H9 (cell line): ENCODE measurements around the gene KRTAP5-7. TPM values are rescaled to one million over a fixed set of nuclear protein-coding genes. Genes with fewer than 3 reads are reported as not detected.

Source experiments
- DNase-seq: peaks from one replicate; pipeline ENCODE4 v3.0.0-alpha.2; 2017
- H2AFZ ChIP-seq: one replicate; pipeline ENCODE4 v1.6.1; 2013; ENCODE audit warnings: mild to moderate bottlenecking, low read length, control low read depth, moderate library complexity
- H2AK5ac ChIP-seq: 2 replicates; pipeline ENCODE4 v1.6.1; 2013; ENCODE audit warnings: low read length, control low read depth, mixed read lengths; ENCODE audit not compliant: insufficient read length
- H2BK120ac ChIP-seq: one replicate; pipeline ENCODE4 v1.6.1; 2013; ENCODE audit warnings: low read depth, mild to moderate bottlenecking, low read length, control low read depth, inconsistent platforms; ENCODE audit not compliant: poor library complexity, severe bottlenecking
- H2BK12ac ChIP-seq: 2 replicates; pipeline ENCODE4 v1.6.1; 2013; ENCODE audit warnings: low read length, control low read depth, mixed read lengths, low read depth; ENCODE audit not compliant: insufficient read length
- H2BK15ac ChIP-seq: 2 replicates; pipeline ENCODE4 v1.6.1; 2013; ENCODE audit warnings: low read depth, low read length, control low read depth
- H2BK20ac ChIP-seq: one replicate; pipeline ENCODE4 v1.6.1; 2013; ENCODE audit warnings: low read depth, mild to moderate bottlenecking, low read length, control low read depth, inconsistent platforms; ENCODE audit not compliant: poor library complexity, severe bottlenecking
- H2BK5ac ChIP-seq: 2 replicates; pipeline ENCODE4 v1.6.1; 2013; ENCODE audit warnings: low read length, control low read depth, mixed read lengths; ENCODE audit not compliant: insufficient read length
- H3K14ac ChIP-seq: 2 replicates; pipeline ENCODE4 v1.6.1; 2013; ENCODE audit warnings: low read length, control low read depth; ENCODE audit not compliant: insufficient read depth
- H3K18ac ChIP-seq: 2 replicates; pipeline ENCODE4 v1.6.1; 2013; ENCODE audit warnings: low read depth, mild to moderate bottlenecking, mixed read lengths, low read length, control low read depth; ENCODE audit not compliant: insufficient read length
- H3K23ac ChIP-seq: 2 replicates; pipeline ENCODE4 v1.6.1; 2013; ENCODE audit warnings: low read length, control low read depth, mixed read lengths, low read depth; ENCODE audit not compliant: insufficient read length
- H3K23me2 ChIP-seq: 2 replicates; pipeline ENCODE4 v1.6.1; 2013; ENCODE audit warnings: low read depth, mild to moderate bottlenecking, mixed read lengths, low read length, control low read depth; ENCODE audit not compliant: insufficient read length, poor library complexity, severe bottlenecking
- H3K27ac ChIP-seq: 2 replicates; pipeline ENCODE4 v1.5.1; 2013; ENCODE audit warnings: low read length, control low read depth, mixed read lengths, low read depth; ENCODE audit not compliant: insufficient read length
- H3K27me3 ChIP-seq: 2 replicates; pipeline ENCODE4 v1.6.1; 2013; ENCODE audit warnings: low read length, control low read depth, inconsistent platforms; ENCODE audit not compliant: insufficient read depth
- H3K4ac ChIP-seq: 2 replicates; pipeline ENCODE4 v1.6.1; 2013; ENCODE audit warnings: low read depth, mild to moderate bottlenecking, control low read depth, inconsistent platforms, low read length, moderate library complexity
- H3K4me1 ChIP-seq: 2 replicates; pipeline ENCODE4 v1.6.1; 2013; ENCODE audit warnings: low read length, control low read depth, inconsistent platforms; ENCODE audit not compliant: insufficient read depth
- H3K4me2 ChIP-seq: 2 replicates; pipeline ENCODE4 v1.6.1; 2013; ENCODE audit warnings: low read length, control low read depth, mixed read lengths; ENCODE audit not compliant: insufficient read length, insufficient read depth
- H3K56ac ChIP-seq: 2 replicates; pipeline ENCODE4 v1.6.1; 2013; ENCODE audit warnings: low read depth, mild to moderate bottlenecking, mixed read lengths, low read length, control low read depth; ENCODE audit not compliant: insufficient read length
- H3K79me1 ChIP-seq: 2 replicates; pipeline ENCODE4 v1.6.1; 2013; ENCODE audit warnings: low read depth, mild to moderate bottlenecking, moderate library complexity, low read length, control low read depth, inconsistent platforms; ENCODE audit not compliant: insufficient read depth, poor library complexity, severe bottlenecking
- H3K79me2 ChIP-seq: 2 replicates; pipeline ENCODE4 v1.6.1; 2013; ENCODE audit warnings: low read length, control low read depth, inconsistent platforms; ENCODE audit not compliant: insufficient read depth
- H3K9ac ChIP-seq: 2 replicates; pipeline ENCODE4 v1.6.1; 2013; ENCODE audit warnings: low read length, control low read depth, mixed read lengths; ENCODE audit not compliant: insufficient read length; ENCODE audit errors: extremely low read depth
- H3K9me3 ChIP-seq: one replicate; pipeline ENCODE4 v1.6.1; 2013; ENCODE audit warnings: low read depth, low read length, inconsistent platforms; ENCODE audit not compliant: control insufficient read depth
- H3T11ph ChIP-seq: one replicate; pipeline ENCODE4 v1.6.1; 2013; ENCODE audit warnings: mild to moderate bottlenecking, low read length, control low read depth, inconsistent platforms
- H4K20me1 ChIP-seq: one replicate; pipeline ENCODE4 v1.6.1; 2013; ENCODE audit not compliant: control insufficient read depth, insufficient read length, insufficient read depth
- H4K5ac ChIP-seq: 2 replicates; pipeline ENCODE4 v1.6.1; 2013; ENCODE audit warnings: low read depth, mild to moderate bottlenecking, mixed read lengths, low read length, control low read depth; ENCODE audit not compliant: insufficient read length
- H4K8ac ChIP-seq: replicated peaks from 2 replicates; pipeline ENCODE4 v1.6.1; 2013; ENCODE audit warnings: low read length, control low read depth, mixed read lengths, low read depth; ENCODE audit not compliant: insufficient read length
- H4K91ac ChIP-seq: 2 replicates; pipeline ENCODE4 v1.6.1; 2013; ENCODE audit warnings: low read depth, mild to moderate bottlenecking, moderate library complexity, mixed read lengths, low read length, control low read depth; ENCODE audit not compliant: insufficient read length
- H3K27ac Mint-ChIP-seq, 3 experiments: 2 replicates in 2 of 3; 3 replicates in 1 of 3; pipeline ENCODE4 v1.8.0; 2020 to 2021; ENCODE audit warnings: mixed read lengths in 3 of 3, mild to moderate bottlenecking in 1 of 3, moderate library complexity in 1 of 3
- H3K27me3 Mint-ChIP-seq: 2 replicates; pipeline ENCODE4 v1.8.0; 2021; ENCODE audit warnings: low read depth, mild to moderate bottlenecking, moderate library complexity, mixed read lengths
- H3K36me3 Mint-ChIP-seq, 3 experiments: 2 replicates in 2 of 3; 3 replicates in 1 of 3; pipeline ENCODE4 v1.8.0; 2020 to 2021; ENCODE audit warnings: low read depth in 3 of 3, mixed read lengths in 3 of 3; ENCODE audit not compliant: insufficient read depth in 1 of 3
- H3K4me1 Mint-ChIP-seq, 2 experiments: 2 replicates each; pipeline ENCODE4 v1.8.0; 2020; ENCODE audit warnings: mixed read lengths in 2 of 2
- H3K4me3 Mint-ChIP-seq, 2 experiments: 2 replicates in 1 of 2; 3 replicates in 1 of 2; pipeline ENCODE4 v1.8.0; 2020 to 2021; ENCODE audit warnings: mild to moderate bottlenecking in 2 of 2, mixed read lengths in 2 of 2, moderate library complexity in 1 of 2
- H3K9me3 Mint-ChIP-seq, 2 experiments: 2 replicates in 1 of 2; 3 replicates in 1 of 2; pipeline ENCODE4 v1.8.0; 2020; ENCODE audit warnings: mild to moderate bottlenecking in 2 of 2, mixed read lengths in 2 of 2, moderate library complexity in 1 of 2
- CTCF ChIP-seq: fragments of 200-600 bp; sonication (generic); conservative IDR thresholded peaks from 3 replicates; pipeline ENCODE4 v1.8.0; 2021; ENCODE audit warnings: antibody characterized with exemption, mild to moderate bottlenecking
- WGBS: extraction: QIAGEN DNeasy Blood & Tissue Kit; methylation state at CpG from one replicate; pipeline ENCODE4 v1.1.7; 2013; ENCODE audit warnings: missing lambda C conversion rate, low lambda C conversion rate, mixed read lengths; ENCODE audit not compliant: insufficient read length; ENCODE audit errors: extremely low coverage; 5-methylcytosine and 5-hydroxymethylcytosine counted together
- total RNA-seq: library from RNA; stranded (reverse); gene quantifications from 2 replicates; pipeline ENCODE4 v1.2.1, GENCODE V29; 2021

Gene KRTAP5-7
- total RNA-seq, 1 experiment from 2014 or later, result not detected

- no peak overlapping the region for H3K56ac ChIP-seq
- H3K4me2 ChIP-seq, result no peak overlapping the region
- H3K9ac ChIP-seq, result no peak overlapping the region
- no peaks in the 10 kb centered on the region for H3K79me2 ChIP-seq
- H3K9me3 Mint-ChIP-seq, result peaks cover 9% of the 10 kb centered on the region in 2 experiments; a peak in 4 of 5 replicates
- WGBS, result no CpG with 5 or more reads among the region's 10 CpGs
- no peak overlapping the region for H3K18ac ChIP-seq
- H4K20me1 ChIP-seq, result no peaks in the 10 kb centered on the region
- H3K4me1 Mint-ChIP-seq, result peaks cover 13 to 19% of the 10 kb centered on the region in 2 experiments
- H3K14ac ChIP-seq, result no peak overlapping the region
- H4K91ac ChIP-seq, result no peak overlapping the region
- no peaks in the 10 kb centered on the region for H3K79me1 ChIP-seq
- H2BK12ac ChIP-seq, result no peak overlapping the region
- no peak overlapping the region for H2BK120ac ChIP-seq
- no peak overlapping the region for H3K27ac ChIP-seq
- H3K4me3 Mint-ChIP-seq, result no peak overlapping the region
- DNase-seq, result no peak
- H2BK15ac ChIP-seq, result no peak overlapping the region
- H3K23me2 ChIP-seq, result no peaks in the 10 kb centered on the region
- H3K27me3 ChIP-seq, result no peaks in the 10 kb centered on the region
- H2AFZ ChIP-seq, result no peak overlapping the region
- no peak overlapping the region for H2BK5ac ChIP-seq
- H3K23ac ChIP-seq, result no peak overlapping the region
- no peak overlapping the region for H3K27ac Mint-ChIP-seq
- H2BK20ac ChIP-seq, result no peak overlapping the region
- H4K8ac ChIP-seq, result no peak overlapping the region
- H3K4me1 ChIP-seq, result no peaks in the 10 kb centered on the region; the same call in 1 of the 2 replicates
- no peaks in the 10 kb centered on the region for H3K9me3 ChIP-seq
- H4K5ac ChIP-seq, result no peak overlapping the region
- H3K36me3 Mint-ChIP-seq, result peaks cover 9 to 46% (median 18%) of the 10 kb centered on the region in 3 experiments; a peak in 6 of 7 replicates
- TF ChIP-seq CTCF, result no peak
- no peak overlapping the region for H3T11ph ChIP-seq
- H2AK5ac ChIP-seq, result no peak overlapping the region
- H3K4ac ChIP-seq, result no peak overlapping the region
- H3K27me3 Mint-ChIP-seq, result no peaks in the 10 kb centered on the region
These were observed 25.0 kb upstream of the KRTAP5-7 start for GRCh38 chr11:71502026-71502425.
